PC-9 (cell line): ENCODE data around the gene GID8. TPM values are rescaled to one million over a fixed set of nuclear protein-coding genes. Genes with fewer than 3 reads are reported as not detected.

Experiments
- BruUV-seq: library from RNA; stranded (reverse); fragments of 400-500 nt; replicated peaks from 2 replicates; lab custom pipeline; 2021; lab: Mats Ljungman, UMichigan
- CTCF ChIA-PET: fragments of 300-600 bp; sonication (Branson Sonifier 250); formaldehyde crosslinking; loops from one replicate; lab custom pipeline; 2022; ENCODE audit warnings: antibody characterized with exemption; lab: Charles Lee
- POLR2A ChIA-PET: fragments of 300-600 bp; sonication (Branson Sonifier 250); formaldehyde crosslinking; loops from one replicate; lab custom pipeline; 2022; ENCODE audit warnings: antibody characterized with exemption; ENCODE audit not compliant: unreplicated experiment; lab: Charles Lee
- DNase-seq, 2 experiments: peaks; one replicate each; pipeline versions ENCODE4 v3.0.0 to v3.0.0-alpha.2; 2015 to 2022; ENCODE audit warnings: mixed read lengths in 1 of 2
- H2AFZ ChIP-seq: fragments of 200-600 bp; sonication (generic); 2 replicates; pipeline ENCODE4 v1.8.1; 2017; ENCODE audit warnings: antibody characterized with exemption
- H3F3A ChIP-seq: fragments of 200-600 bp; sonication (generic); 2 replicates; pipeline ENCODE4 v1.8.1; 2017; ENCODE audit warnings: antibody characterized with exemption, mild to moderate bottlenecking, low read depth; ENCODE audit not compliant: insufficient read depth
- H3K27ac ChIP-seq: fragments of 200-600 bp; sonication (generic); 2 replicates; pipeline ENCODE4 v1.6.1; 2016; ENCODE audit warnings: mixed run types
- H3K27me3 ChIP-seq: fragments of 200-600 bp; sonication (generic); 2 replicates; pipeline ENCODE4 v1.6.1; 2016; ENCODE audit warnings: low read depth, mixed run types; ENCODE audit not compliant: insufficient read depth
- H3K36me3 ChIP-seq: fragments of 200-600 bp; sonication (generic); 2 replicates; pipeline ENCODE4 v1.6.1; 2016; ENCODE audit warnings: low read depth, mixed run types
- H3K4me1 ChIP-seq: fragments of 200-600 bp; sonication (generic); replicated peaks from 2 replicates; pipeline ENCODE4 v1.6.1; 2016; ENCODE audit warnings: mixed run types; ENCODE audit not compliant: insufficient read depth
- H3K4me2 ChIP-seq: fragments of 200-600 bp; sonication (generic); 2 replicates; pipeline ENCODE4 v1.6.1; 2017; ENCODE audit warnings: mixed run types
- H3K4me3 ChIP-seq: fragments of 200-600 bp; sonication (generic); 2 replicates; pipeline ENCODE4 v1.6.1; 2016; ENCODE audit warnings: mixed run types
- H3K79me2 ChIP-seq: fragments of 200-600 bp; sonication (generic); 2 replicates; pipeline ENCODE4 v1.6.1; 2017; ENCODE audit warnings: low read depth, mixed run types
- H3K9me2 ChIP-seq: fragments of 200-600 bp; sonication (generic); 2 replicates; pipeline ENCODE4 v1.8.1; 2017; ENCODE audit warnings: mild to moderate bottlenecking; ENCODE audit not compliant: insufficient read depth
- H3K9me3 ChIP-seq: fragments of 200-600 bp; sonication (generic); 2 replicates; pipeline ENCODE4 v1.8.1; 2016; ENCODE audit warnings: low read depth; ENCODE audit not compliant: insufficient read depth
- H4K20me1 ChIP-seq: fragments of 200-600 bp; sonication (generic); 2 replicates; pipeline ENCODE4 v1.8.1; 2017; ENCODE audit not compliant: insufficient read depth
- CTCF ChIP-seq: fragments of 200-600 bp; sonication (generic); conservative IDR thresholded peaks from 2 replicates; pipeline ENCODE4 v1.6.1; 2017; ENCODE audit warnings: mixed run types, antibody characterized with exemption, mild to moderate bottlenecking, moderate library complexity
- EZH2 ChIP-seq: fragments of 200-600 bp; sonication (generic); IDR thresholded peaks from 2 replicates; pipeline ENCODE4 v1.8.0; 2017; ENCODE audit warnings: antibody characterized with exemption, low read depth
- intact Hi-C: fragments of 100-400 bp; cut with micrococcal nuclease; formaldehyde crosslinking; loops from one replicate; pipeline ENCODE4 v1.10.0; 2022; ENCODE audit not compliant: unreplicated experiment
- total RNA-seq: library from RNA; stranded (reverse); gene quantifications from 2 replicates; pipeline ENCODE4 v1.2.3, GENCODE V29; 2021

GID8 gene
- total RNA-seq, 1 experiment from 2014 or later, result 45.7 TPM

- H3F3A ChIP-seq, result 0 out of 2 replicates have a peak, but pooled peaks cover 7% of the 10 kb centered on the region
- peaks cover 36% of the 10 kb centered on the region for H3K36me3 ChIP-seq
- no peak overlapping the region for H2AFZ ChIP-seq
- no peak for DNase-seq
- TF ChIP-seq EZH2, result no peak
- no peak for TF ChIP-seq CTCF
- intact Hi-C loops, result no loop called here
- peaks cover 48% of the 10 kb centered on the region for H4K20me1 ChIP-seq
- H3K27ac ChIP-seq, result no peak overlapping the region
- no peaks in the 10 kb centered on the region for H3K27me3 ChIP-seq
- no peaks in the 10 kb centered on the region for H3K9me3 ChIP-seq
- H3K4me1 ChIP-seq, result no peaks in the 10 kb centered on the region
- ChIA-PET POLR2A (no interaction called here), CTCF (no interaction called here)
- H3K9me2 ChIP-seq, result no peaks in the 10 kb centered on the region
- BruUV-seq, result no TSS peak
- H3K79me2 ChIP-seq, result peaks cover 22% of the 10 kb centered on the region
- H3K4me2 ChIP-seq, result no peak overlapping the region
- no peak overlapping the region for H3K4me3 ChIP-seq
Observed at GRCh38 chr20:62945771-62946339, 7.9 kb downstream of the GID8 start.

GRCh38 chr20:62946918-62947317, 9.0 kb downstream of the GID8 start:
- no peak for DNase-seq
- CTCF ChIA-PET, result no interaction called here
- Histone ChIP-seq H4K20me1 (peaks cover 38% of the 10 kb centered on the region), H3K36me3 (peaks cover 28% of the 10 kb centered on the region), H3K79me2 (peaks cover 11% of the 10 kb centered on the region), H3K4me1 (no peaks in the 10 kb centered on the region), H3K27ac (no peak overlapping the region), H3K4me2 (no peak overlapping the region), H3F3A (no peaks in the 10 kb centered on the region), H3K9me3 (no peaks in the 10 kb centered on the region), H3K4me3 (no peak overlapping the region), H3K27me3 (no peaks in the 10 kb centered on the region), H3K9me2 (no peaks in the 10 kb centered on the region), H2AFZ (no peak overlapping the region)
- intact Hi-C loops, result no loop called here
- POLR2A ChIA-PET, result no interaction called here
- BruUV-seq, result no TSS peak
- TF ChIP-seq CTCF (no peak), EZH2 (no peak)

GRCh38 chr20:62947532-62948300, 9.8 kb downstream of the GID8 start:
- Histone ChIP-seq H3K27me3 (no peaks in the 10 kb centered on the region), H3K4me2 (no peak overlapping the region), H3K79me2 (0 out of 2 replicates have a peak, but pooled peaks cover 4% of the 10 kb centered on the region), H3K27ac (no peak overlapping the region), H4K20me1 (peaks cover 30% of the 10 kb centered on the region), H3K9me3 (no peaks in the 10 kb centered on the region), H2AFZ (no peak overlapping the region), H3K4me1 (no peaks in the 10 kb centered on the region), H3K4me3 (no peak overlapping the region), H3K9me2 (no peaks in the 10 kb centered on the region), H3F3A (no peaks in the 10 kb centered on the region), H3K36me3 (peaks cover 24% of the 10 kb centered on the region; the same call in 1 of the 2 replicates)
- CTCF ChIA-PET, result no interaction called here
- DNase-seq, result no peak
- POLR2A ChIA-PET, result no interaction called here
- intact Hi-C loops, result no loop called here
- BruUV-seq, result no TSS peak
- TF ChIP-seq EZH2 (no peak), CTCF (no peak)
